SH-SY5Y (cell line): ENCODE data around the gene SLC48A1.

Source experiments
- GATA2 ChIP-seq: IDR thresholded peaks from 2 replicates; pipeline ENCODE4 v1.6.1; 2011; ENCODE audit warnings: mild to moderate bottlenecking, low read depth, low read length
- GATA3 ChIP-seq: IDR thresholded peaks from 2 replicates; pipeline ENCODE4 v1.6.1; 2011; ENCODE audit warnings: low read depth, mild to moderate bottlenecking, low read length, moderate library complexity

- no peak for TF ChIP-seq GATA3
- no peak for TF ChIP-seq GATA2
These were observed 24.6 kb upstream of the SLC48A1 start for GRCh38 chr12:47748507-47748828.
